Fibroblast of skin of scalp (primary cell): ENCODE data around the gene HS3ST1.

Experiments used
- DNase-seq: peaks from one replicate; pipeline ENCODE4 v3.0.0-alpha.2; 2013

Gene HS3ST1

DNA sequence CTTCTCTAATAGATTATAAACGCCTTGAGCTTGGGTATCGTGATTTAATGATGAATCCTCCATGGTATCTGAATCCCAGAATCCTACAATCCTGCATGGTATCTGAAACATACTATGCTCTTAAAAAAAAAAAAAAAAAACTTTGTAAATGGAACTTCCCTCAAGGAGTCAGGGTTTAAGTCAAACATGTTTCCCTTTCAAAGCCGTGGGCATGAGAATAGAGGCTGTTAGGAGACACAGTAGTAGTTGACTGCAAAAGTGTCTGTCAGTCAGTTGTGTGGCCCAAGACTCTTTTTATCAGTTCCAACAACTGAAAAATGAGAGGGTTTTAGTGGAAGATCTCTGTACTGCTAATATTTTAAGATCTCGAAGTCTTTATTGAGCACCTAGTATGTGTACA is 2.4 kb upstream of the HS3ST1 start:
- no peak for DNase-seq

DNA sequence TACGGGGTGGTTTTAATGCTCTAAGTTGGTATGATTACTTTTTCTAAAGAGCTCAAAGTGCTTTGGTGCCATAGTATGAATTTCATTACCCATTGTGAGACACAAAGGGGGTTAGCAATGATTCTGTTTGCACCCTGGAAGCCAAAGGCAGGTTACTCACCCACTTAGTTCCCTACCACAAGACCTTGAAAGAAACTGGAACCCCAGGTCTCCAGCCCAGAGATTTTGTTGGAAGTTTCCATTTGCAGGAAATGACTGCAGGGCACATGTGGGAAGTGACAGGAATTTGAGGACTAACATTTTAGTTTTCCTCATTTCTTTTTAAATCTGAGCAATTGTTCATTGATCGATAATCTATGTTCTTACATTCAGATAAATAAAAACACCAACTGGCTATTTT is 1.8 kb upstream of the HS3ST1 start:
- DNase-seq, result no peak

DNA sequence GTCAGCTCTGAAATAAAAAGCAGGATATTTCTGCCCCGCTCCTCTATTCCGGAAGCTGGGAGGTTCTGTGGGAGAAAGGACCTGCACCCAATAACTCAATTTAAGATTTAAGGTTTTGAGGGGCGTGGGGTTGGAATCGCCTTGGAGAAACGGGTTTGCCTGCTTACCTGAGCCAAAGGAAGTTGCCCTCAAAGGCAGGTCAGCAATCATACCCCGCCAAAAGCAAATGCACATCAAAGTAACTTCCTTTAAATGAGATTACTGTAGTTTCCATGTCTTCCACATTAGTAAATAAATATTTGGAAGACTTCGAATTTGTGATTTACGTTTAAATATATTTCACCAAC is 978 bp upstream of the HS3ST1 start:
- no peak for DNase-seq

DNA sequence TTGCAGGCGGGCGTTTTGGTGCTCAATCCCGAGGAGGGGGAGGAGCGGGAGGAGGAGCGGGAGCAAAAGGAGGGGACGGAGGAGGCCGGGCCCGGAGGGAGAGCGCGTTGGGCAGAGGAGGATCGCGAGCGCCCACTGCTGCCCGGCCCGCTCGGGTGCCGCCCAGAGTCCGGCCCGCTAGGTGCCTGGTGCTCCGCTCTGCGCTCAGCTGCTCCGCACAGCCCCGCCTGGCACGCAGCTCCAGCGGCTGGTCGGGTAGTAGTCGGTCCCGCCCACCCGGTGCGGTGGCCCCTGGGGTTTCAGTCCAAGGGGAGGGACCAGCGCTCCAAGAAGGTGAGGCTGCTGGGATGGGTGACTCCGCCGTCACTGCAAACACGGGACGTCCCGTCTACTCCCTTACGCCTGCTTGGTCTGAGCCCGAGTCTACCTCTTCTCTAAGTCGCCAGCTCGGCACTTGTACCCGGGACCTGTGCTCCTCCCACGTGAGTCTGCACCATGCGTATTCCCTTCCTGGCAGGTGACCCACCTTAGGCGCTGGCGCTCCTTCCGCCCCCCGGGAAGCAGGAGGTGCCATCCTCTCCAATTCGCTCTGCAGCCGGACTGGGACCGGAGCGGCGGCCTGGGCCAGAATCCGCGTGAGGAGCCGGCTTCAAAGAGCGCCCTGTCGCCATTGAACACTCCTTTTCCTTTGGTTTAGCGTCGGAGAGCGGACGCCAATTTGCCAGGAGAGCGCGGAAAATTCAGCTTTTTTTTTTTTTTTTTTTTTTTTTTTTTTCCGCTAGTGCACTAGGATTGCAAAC is 405 bp upstream of the HS3ST1 start:
- peak; percentile 68 for DNase-seq

DNA sequence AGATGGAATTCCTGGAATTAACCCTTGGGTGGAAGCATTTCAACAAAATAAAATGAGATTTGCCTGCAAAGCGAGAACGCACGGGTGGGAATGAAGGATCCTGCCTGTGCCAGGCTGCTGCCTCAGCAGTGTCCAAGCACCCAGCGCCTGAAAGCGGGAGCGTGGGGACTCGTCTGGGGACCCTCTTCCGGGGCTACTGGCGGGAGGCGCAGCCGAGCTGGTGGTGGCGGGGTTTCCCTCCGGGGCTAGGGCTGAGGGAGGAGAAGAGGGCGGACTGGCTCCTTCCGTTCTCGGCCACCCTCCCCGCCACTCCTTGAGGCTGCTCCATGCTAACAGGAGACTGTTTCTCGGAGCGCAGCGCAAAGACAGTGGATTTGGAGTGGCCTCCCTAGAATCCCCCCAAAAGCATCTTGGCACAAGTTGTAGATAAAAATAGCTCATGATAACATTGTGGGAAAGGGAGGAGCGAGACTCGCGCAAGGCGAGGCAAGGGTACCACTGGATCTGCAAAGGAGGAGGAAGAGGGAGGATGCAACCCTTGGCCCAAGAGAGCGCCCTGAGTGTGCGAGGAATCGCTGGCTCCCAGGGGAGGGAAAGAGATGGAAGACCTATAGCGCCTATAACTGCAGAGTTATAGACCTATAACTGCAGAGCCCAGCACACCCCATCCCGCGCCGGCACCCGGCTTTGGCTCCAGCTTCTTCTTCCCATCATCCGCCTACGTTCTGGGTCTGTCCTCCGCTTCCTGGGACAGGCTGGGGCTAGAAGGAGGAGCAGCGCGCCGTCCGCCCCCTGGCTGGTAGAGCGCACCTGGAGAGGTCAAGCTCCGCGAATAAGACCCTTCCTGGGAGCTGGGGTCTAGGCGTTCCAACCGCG is 1.3 kb downstream of the HS3ST1 start:
- DNase-seq, result no peak

DNA sequence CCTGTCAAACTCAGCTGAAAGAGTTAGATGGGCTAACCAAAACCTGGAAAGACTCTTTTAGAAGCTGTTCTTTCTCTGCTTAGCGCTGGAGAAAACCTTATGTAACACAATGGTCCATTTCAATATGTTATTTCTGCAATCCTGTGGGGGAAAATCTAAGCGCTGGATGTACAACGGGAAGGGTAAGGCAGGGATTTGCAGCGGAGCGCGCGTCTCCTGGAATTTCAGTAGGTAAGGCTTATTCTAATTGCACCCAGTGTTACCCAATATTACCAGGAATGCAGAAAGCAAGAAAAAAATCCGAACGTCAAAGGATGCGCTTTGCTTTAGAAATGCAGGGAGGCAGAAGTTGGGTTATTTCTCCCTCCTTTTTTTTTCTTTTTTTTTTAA is 2.0 kb downstream of the HS3ST1 start:
- peak; percentile 27 for DNase-seq

DNA sequence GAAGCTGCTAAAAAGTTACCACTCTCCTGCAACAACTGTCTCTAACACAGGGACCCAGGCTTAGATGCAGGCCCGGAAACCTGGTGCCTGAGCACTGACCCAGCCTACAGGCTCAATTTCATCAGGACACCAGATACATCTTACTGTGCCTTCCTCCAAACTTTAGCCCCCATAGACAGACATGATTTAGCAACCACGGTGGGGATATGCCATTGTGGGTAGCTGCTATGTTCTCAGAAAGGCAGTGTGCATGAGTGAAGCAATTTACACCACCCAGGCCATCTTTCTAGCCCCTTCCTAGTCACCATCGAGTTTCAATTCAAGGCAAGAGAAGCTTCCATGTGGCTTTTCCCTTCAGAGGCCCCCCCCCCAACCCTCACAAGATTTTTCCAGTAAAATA is 2.7 kb downstream of the HS3ST1 start:
- no peak for DNase-seq

DNA sequence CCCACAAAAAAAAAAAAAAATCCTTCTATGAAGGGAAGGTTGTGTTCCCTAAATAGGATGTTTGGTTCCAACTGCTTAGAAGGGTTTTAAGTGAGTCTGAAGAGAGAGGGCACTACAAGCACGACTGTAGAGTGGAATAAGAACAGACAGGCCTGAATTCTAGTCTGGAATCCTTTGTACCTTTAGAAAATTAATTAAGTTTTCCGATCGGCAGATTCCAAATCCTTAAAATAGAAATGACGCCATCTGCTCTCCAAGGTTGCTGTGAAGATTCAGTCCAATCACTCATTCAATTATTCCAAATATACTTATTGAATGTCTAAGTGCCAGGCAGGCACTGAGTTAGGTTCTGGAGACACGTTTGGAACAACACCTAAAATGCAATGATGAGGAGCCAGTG is 3.8 kb downstream of the HS3ST1 start:
- no peak for DNase-seq

DNA sequence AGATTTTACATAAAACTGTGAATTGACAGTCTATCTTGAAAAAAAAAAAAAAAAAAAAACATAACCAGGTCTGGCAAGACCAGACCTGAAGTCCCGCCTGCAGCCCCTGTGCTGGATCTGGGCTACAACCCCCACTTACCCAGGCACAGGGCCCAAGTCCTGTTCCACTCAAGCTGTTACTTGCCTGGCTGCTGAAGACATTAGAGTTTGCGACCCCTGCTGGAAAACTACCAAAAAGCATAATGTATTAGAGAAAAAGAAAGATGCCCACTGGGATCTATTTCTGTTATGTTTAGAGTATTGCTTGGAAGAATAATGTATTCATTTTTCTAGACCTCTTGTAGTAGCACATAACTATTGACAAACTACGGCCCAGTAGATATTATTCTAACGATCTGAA is 4.7 kb downstream of the HS3ST1 start:
- DNase-seq, result peak; percentile 61

DNA sequence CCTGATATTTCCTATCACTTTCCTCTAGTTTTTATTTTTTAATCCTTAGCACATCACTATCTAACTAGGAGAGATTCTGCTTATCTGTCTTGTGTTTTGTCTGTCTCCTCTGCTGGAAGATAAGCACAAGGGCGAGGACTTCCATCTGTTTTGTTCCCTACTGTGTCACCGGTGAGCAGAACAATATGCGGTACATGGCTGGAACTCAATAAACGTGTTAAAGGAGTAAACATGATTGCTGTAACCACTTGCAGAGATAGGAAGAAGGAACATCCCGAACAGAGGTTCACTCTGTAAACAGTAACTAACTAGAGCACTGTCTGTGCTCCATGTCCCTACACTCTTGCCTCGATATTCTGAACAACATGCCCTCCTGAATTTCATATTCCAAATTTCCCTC is 5.2 kb downstream of the HS3ST1 start:
- DNase-seq, result no peak

DNA sequence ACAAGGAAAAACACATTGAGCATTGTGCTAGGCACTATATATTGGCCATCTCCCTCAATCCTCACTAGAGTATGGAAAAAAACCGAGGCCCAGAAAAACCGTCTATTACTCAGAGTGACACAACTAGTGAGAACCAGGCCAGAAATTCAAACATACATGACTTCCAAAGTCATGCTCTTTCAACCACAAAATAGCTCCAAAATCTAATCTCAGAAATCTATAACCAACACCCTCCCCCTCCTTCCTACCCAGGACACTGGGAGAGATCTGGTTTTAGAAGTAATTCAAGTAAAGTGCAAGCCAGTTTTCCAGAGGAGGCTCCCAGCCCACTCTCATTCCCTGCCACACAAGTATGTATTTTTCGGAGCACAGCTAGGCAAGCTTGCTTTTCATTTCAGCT is 7.6 kb downstream of the HS3ST1 start:
- peak; percentile 32 for DNase-seq

DNA sequence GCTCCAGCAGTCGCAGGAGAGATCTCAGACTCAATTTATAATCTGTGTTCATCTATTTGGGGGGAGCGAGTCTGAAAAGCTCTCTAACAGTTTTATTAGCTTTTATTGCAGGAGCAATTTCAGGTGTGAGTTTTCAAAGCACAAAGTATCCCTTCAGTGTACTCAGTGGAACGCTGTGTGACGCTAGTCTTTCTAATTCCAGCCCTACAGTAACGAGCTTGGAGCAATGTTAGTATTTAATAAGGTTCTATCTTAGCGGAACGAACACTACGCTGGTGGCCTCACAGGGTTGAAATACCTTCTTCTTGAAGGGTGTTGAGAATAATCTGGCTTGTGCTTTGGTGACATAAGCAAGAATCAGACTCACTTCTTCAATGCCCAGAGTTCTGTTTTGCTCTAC is 8.4 kb downstream of the HS3ST1 start:
- no peak for DNase-seq

DNA sequence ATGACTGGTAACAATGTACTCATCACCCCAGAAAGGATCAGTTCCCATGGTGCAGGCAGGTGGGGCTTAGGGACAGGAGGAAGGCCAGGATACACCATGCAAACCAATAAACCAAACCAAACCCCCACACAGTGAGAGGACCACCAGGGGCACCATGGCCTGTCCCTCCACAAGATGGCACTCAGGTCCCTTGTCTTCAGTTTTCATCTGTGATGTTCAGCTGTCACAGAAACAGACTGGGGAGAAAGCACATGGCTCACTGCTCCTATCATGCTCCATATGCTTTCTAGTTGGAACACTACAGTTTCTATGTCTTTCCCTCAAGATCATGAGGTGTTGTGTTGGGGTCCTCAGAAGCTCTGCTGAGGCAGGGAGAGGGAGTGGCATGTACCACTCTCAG is 10.1 kb downstream of the HS3ST1 start:
- no peak for DNase-seq

DNA sequence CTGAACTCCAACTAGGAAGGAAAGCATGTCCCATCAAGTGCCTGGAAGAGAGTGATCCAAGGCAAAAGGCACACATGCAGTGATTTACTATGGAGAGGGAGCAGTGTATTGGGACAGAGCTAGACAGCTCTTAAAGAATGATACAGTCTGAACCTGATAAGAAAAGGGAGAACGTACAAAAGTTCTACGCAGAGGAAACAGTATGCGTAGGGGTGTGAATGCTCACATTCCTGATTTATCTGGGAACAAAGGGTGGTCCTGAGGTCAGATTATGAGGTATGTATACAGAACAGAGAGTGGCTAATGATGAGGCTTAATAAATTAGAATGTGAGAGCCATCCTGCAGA is 12.0 kb downstream of the HS3ST1 start:
- DNase-seq, result no peak

DNA sequence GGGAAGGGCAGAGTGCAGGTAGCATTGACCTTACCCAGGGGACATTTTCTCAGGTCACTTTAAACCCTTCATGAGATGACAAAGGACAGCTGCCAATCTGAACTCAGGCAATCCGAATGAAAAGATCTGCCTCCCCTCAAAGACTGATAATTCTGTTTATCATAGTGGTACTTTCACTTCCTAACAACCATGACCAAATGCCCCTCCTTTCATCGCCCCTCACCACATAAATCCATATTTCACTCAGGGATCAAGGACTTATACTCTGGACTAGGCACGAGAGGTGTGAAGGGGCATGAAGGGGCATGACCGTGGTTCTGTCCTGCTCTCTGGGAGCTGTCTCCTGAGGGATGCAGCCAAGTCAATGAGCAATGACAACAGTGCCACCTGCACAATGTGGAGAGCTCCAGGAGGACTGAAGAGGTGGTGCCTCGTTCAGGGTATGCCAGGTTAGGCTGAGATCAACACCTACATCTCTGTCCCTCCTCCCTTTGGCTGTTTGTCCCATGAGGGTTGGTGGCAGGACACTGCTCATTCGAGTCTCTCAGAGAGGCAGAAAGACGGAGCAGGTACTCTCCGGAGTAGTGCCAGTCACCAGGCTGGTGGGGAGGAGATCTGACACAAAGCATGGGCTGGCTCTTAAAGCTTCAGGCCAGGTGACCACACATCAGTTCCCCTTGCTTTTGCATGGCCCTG is 12.5 kb downstream of the HS3ST1 start:
- DNase-seq, result no peak

DNA sequence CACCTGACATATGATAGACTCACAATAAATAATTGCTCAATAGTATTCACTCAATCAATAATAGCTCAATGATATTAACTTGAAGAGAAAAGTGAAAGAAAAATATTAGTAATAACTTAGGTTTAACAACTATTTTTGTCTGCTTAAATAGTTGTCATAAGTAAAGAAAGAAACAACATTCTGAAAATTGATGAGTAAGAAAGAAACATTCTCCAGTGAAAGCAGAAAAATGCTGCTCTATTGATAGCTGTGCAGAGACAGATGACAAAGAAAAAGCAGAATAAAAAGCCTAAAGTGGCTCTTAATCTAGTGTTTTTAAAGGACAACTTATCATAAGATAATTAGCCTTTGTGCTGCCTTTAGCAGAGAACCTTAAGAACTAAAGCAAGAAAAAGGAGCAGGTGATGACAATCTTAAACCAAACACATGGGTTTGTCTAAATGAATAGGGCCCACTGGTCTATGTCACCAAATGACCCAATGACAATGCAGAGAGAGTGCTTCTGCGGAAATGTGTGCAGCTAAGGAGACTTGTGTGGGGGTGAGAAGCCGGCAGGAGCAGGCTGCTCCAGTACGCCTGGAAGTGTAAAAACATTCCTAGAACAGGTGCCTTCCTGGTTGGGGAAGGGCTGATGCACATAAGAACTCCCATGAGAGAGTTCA is 13.2 kb downstream of the HS3ST1 start:
- peak; percentile 15 for DNase-seq

DNA sequence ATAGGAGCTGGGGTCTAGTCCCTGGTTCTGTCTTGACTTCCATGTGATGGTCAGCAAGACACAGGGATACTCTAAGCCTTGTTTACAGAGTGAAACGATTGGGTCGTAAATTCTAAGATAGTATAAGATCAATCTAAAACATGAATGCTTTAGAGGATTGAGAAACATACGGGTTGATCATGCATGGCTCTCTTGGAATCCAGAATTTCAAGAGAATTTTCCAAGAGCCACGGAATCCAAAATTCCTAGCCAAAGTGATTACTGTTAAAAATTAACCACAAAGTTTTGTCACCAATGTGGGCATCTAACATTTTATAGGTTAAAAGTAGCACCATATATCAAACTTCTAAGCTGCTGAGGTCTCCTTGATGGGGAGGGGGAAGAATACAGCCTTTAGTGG is 16.5 kb downstream of the HS3ST1 start:
- DNase-seq, result no peak

DNA sequence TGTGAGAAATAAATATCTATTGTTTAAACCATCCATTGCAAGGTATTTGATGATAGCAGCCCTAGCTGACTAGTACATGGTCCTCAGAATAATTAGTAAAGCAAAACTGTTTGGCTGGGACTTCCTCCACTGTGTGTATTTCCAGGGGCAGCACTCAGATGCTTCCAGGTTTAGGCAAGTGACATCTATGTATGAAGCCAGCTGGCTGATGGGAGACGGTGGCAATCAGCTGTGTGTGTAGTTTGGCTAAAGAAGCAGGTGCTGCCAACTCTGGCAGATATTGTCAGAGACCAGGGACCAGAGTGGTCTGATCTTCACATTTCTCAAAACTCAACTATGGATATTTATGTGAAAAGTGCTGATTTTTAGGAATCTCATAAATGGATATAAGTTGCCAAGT is 19.1 kb downstream of the HS3ST1 start:
- DNase-seq, result no peak

DNA sequence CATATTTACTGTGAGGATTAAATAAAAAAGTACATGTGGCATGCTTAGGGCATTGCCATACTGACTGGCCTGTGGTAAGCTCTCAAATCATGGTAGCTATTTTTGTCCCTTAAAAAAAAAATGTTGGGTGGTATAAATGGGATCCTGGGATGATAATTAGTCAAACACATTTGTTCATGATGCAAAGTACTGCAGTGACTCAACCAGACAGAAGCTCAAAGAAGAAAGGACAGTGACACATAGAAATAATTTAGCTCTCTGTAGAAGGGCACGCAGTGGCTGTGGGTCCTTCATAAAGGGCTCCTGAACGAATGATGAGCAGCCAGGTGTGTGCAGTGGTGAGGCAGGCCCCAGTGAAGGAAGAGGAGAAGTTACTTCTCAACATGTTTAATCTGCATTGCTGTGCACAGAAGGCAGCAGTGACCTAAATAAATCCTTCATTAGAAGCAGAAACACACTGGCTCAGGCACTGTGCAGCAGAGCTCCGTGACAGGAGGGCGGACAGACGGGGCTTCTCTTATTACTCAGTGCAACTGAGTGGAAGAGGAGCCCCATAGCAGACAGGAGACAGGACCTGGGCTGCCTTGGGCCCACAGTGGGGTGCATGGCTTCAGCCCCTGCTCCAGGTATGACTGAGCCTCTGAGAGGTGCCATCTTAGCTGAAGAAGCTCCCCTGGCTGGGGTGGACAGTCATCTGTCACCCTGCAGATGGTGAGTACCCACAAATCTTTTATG is 20.3 kb downstream of the HS3ST1 start:
- no peak for DNase-seq

DNA sequence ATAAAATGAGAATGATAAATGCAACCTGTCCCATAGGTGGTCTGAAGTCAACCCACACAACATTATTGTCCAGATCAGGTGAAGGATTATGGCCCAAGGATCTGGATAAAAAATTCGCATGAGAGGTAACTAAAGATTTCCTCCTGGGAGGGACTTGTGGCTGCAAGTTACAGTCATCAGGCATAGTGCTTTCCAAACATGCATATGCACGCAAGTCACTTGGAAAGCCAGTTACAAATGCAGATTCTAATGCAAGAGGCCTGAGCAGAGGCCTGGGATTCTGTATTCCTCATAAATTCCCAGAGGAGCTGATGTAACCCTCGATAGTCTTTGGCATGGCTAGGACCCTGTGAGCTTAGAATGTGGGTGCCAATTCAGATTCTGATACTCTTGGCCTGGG is 21.1 kb downstream of the HS3ST1 start:
- no peak for DNase-seq

DNA sequence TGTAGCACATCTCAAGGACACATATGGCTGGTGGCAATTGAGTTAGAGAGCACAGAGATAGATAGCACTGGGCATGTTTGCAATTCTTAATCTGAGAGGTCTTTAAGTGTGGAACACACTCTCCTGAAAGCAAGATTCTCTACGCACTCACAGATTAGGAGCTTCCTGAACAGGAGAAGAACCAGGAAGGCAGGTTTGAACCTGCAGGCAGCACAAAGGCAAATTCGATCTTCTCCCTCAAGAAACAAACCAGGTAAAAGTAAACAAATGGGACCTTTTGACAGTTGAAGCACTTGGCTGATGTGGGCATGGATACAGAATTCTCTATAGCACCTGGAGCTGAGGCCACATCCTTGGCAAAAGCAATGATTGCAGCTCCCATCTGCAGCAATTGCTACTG is 24.3 kb downstream of the HS3ST1 start:
- no peak for DNase-seq

DNA sequence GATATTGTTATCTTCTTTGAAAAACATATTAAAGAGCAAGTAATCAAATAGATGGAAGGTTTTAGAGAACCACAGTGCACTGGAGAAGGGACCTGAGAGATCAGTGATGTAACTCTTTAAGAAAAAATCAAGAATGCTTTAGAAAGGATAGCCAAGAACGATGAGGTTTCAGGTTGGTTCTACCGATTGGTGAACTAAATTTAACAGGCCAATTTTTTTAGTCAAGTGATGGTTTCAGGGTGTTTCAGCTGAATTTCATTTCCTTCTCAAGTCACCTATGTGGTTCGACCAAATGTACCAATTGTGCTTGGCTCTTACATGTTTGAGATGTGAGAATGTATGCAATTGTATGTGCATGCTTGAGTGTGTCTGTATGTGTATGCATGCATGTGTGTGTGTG is 26.5 kb downstream of the HS3ST1 start:
- DNase-seq, result no peak
